Rectal smooth muscle tissue (tissue), 1 donor: ENCODE results near the gene PRRX2.
A peak's percentile ranks its signal among the peaks of the same experiment; 100 is the strongest.

Experiments used
- H3K27ac ChIP-seq: one replicate; pipeline ENCODE4 v1.7.0; 2013; ENCODE audit warnings: low read depth, low read length, inconsistent platforms
- H3K27me3 ChIP-seq: one replicate; pipeline ENCODE4 v1.7.0; 2013; ENCODE audit warnings: low read length; ENCODE audit not compliant: control insufficient read depth, insufficient read depth
- H3K36me3 ChIP-seq: one replicate; pipeline ENCODE4 v1.7.0; 2013; ENCODE audit warnings: low read length; ENCODE audit not compliant: control insufficient read depth, insufficient read depth
- H3K4me1 ChIP-seq: one replicate; pipeline ENCODE4 v1.7.0; 2013; ENCODE audit warnings: low read length; ENCODE audit not compliant: control insufficient read depth, insufficient read depth
- H3K4me3 ChIP-seq: one replicate; pipeline ENCODE4 v1.7.0; 2013; ENCODE audit warnings: low read length
- H3K9ac ChIP-seq: one replicate; pipeline ENCODE4 v1.7.0; 2013; ENCODE audit warnings: low read length

The PRRX2 gene

DNA sequence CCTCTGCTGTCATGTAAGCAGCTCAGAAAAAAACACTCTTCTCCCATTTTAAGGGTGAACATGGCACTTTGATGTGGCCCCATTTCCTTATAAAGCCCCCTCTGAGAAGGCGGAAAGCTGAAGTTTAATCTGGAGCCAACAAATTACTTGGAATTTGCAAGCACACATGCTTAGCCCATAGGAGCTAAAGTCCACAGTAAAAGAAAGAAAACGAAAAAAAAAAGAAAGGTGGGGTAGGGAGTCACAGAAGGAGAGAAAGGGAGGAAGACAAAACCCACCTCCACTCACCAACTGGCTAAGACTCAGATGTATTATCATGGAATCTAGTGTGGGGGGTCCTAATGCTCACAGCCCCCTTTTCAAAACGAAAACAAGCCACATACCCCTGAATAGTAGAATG, 30.4 kb downstream of the PRRX2 start:
- Histone ChIP-seq H3K9ac (no peak overlapping the region), H3K4me1 (no peaks in the 10 kb centered on the region), H3K4me3 (no peak overlapping the region), H3K36me3 (no peaks in the 10 kb centered on the region), H3K27me3 (peaks cover 4% of the 10 kb centered on the region), H3K27ac (no peak overlapping the region)

DNA sequence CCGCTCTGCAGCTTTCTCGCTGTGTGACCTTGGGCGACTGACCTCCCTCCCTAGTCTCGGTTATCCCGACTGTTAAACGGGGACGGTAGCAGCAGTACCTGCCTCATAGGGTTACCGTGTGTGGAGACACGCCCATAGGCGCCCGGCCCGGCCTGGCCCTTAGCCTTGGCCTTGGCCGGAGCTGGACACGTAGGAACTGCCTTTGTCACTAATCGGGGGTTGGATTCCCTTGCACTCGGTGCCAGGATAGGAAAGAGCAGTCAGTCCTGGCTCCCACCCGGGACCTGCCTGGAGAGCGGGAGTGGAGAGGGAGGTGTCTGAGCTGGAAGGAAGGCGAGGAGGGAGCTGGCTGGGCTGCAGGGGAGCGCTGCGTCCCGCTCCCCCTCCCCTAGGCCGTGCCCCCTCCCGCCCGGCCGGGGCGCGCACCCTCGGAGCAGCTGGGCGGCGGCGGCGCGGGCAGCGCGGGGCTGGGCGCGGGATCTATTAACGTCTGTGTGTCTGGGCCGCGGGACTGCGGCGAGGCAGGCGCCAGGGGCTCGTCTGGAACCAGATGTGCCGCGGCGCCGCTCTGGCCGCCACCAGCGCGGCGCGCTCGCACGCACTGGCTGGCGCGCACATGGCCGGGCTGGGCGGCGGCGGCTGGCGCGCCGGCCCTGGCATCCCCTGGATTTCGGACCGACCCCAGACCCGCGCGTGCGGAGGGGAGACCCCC, 31.7 kb downstream of the PRRX2 start:
- Histone ChIP-seq H3K36me3 (no peaks in the 10 kb centered on the region), H3K9ac (no peak overlapping the region), H3K27ac (no peak overlapping the region), H3K4me1 (no peaks in the 10 kb centered on the region), H3K4me3 (peak overlapping the region; percentile 44), H3K27me3 (peaks cover 4% of the 10 kb centered on the region)

DNA sequence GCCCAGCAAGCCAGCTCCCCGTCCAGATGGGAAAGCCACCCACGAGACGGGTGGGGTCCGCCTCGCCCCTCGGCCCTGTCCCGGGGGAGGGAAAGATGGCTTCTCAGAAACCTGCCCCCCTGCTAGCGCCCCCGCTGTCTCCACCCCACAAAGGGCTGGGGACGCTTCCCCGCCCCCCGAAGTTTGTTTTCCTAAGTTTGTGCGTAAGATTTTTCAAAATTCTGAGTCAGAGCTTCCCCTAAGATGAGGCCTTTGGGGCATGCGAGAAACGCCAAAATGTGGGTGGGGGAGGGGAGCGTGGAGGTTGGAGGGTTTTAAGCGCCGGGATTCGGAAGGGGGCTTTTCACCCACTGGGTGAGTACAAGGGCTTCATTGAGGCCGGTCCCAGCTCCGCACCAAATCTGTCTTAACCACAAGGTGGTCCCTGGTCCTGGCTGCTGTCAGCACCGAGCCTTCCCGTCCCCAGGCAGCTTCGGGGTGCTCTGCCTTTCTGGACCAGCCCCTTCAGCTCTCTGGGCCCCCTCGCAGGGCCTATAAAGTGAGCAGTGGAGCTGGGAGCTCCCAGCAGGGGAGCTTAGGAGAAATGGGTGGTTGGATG, 32.3 kb downstream of the PRRX2 start:
- peaks cover under 1% of the 10 kb centered on the region for H3K4me1 ChIP-seq
- H3K27me3 ChIP-seq: peaks cover 4% of the 10 kb centered on the region
- peak overlapping the region; percentile 44 for H3K4me3 ChIP-seq
- H3K36me3 ChIP-seq: no peaks in the 10 kb centered on the region
- peak overlapping the region; percentile 26 for H3K27ac ChIP-seq
- H3K9ac ChIP-seq: no peak overlapping the region

GRCh38 chr9:129698254-129698757, 32.9 kb downstream of the PRRX2 start:
- H3K4me3 ChIP-seq: no peak overlapping the region
- H3K9ac ChIP-seq: no peak overlapping the region
- no peaks in the 10 kb centered on the region for H3K36me3 ChIP-seq
- peaks cover 6% of the 10 kb centered on the region for H3K4me1 ChIP-seq
- H3K27me3 ChIP-seq: peaks cover 4% of the 10 kb centered on the region
- H3K27ac ChIP-seq: no peak overlapping the region

DNA sequence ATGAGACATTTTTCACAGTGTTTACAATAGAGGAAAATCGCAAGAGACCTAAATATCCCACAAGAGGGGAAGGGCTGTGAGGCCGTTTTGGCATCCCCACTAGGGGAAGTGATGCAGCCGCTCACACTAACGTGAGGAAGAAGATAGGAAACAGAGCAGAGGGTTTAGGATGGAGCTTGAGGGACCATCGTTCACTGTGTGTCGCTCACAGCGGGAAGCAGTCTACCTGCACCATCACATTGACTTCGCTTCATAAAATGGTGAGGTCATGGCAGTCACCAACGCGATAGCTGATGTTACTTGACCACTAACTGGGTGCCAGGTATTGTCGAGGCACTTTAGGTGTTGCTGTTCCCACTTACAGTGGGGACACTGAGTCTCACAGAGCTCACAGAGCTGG, 35.6 kb downstream of the PRRX2 start:
- peaks cover 7% of the 10 kb centered on the region for H3K4me1 ChIP-seq
- H3K27me3 ChIP-seq: no peaks in the 10 kb centered on the region
- H3K27ac ChIP-seq: no peak overlapping the region
- no peaks in the 10 kb centered on the region for H3K36me3 ChIP-seq
- H3K4me3 ChIP-seq: no peak overlapping the region
- H3K9ac ChIP-seq: no peak overlapping the region

DNA sequence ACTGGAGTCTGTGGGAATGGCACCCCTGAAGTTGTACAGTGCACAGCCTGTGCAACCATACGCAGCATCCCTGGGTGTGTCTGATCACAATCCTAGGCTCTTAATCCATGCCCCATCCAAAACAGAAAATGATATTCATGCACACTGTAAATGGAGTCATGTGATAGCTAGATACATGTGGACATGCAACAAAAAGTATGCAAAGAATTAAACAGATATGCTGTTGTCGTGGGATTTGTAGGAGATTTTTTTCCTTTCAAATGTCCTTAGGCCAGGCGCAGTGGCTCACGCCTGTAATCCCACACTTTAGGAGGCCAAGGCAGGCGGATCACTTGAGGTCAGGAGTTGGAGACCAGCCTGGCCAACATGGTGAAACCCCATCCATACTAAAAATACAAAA, 36.1 kb downstream of the PRRX2 start:
- H3K4me3 ChIP-seq: no peak overlapping the region
- H3K36me3 ChIP-seq: no peaks in the 10 kb centered on the region
- H3K27me3 ChIP-seq: no peaks in the 10 kb centered on the region
- no peak overlapping the region for H3K27ac ChIP-seq
- H3K9ac ChIP-seq: no peak overlapping the region
- H3K4me1 ChIP-seq: peaks cover 7% of the 10 kb centered on the region

DNA sequence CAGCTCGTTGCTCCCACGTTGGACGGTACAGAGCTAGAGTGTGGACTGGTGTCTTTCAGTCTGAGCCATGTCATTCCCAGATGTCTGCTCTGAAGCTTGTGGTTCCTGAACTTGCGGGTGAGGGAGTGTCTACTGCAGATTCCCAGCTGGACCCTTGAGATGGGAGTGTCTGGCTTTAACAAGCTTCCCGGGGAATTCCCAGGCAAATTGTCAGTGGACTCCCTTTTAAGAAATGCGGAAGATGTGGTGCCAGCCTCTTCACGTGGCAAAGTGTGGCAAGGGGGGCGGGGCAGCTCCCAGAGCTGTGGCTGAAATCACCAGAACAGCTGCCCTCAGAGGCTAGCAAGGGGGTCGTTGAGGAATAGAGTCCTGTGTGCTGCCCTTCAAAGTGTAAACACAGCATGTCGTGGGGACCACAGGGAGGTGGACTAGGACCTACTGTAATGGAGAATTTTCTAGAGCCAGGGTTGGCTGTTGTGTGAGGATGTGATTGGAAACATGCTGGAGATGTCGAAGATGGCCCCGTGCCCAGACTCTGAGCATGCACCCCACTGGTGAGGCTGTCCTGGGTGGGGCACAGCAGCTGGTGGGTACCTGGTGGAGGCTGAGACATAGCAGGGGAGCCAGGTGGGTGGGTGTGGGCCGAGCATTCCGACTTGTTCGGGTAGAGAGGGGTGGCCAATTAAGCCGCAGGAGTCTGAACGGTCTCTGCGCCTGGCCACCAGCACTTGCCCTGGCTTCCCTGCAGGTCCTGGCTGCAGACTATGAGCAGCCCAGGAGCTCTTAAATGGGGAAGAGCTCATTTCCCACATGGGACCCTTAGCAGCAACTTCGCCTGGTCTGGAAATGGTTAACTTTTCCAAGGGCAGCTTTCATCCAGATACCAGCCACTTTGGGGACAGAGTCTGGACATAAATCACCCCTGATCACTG, 37.4 kb downstream of the PRRX2 start:
- Histone ChIP-seq H3K9ac (no peak overlapping the region), H3K4me1 (peaks cover 7% of the 10 kb centered on the region), H3K36me3 (no peaks in the 10 kb centered on the region), H3K27me3 (no peaks in the 10 kb centered on the region), H3K27ac (no peak overlapping the region), H3K4me3 (peak overlapping the region; percentile 18)

DNA sequence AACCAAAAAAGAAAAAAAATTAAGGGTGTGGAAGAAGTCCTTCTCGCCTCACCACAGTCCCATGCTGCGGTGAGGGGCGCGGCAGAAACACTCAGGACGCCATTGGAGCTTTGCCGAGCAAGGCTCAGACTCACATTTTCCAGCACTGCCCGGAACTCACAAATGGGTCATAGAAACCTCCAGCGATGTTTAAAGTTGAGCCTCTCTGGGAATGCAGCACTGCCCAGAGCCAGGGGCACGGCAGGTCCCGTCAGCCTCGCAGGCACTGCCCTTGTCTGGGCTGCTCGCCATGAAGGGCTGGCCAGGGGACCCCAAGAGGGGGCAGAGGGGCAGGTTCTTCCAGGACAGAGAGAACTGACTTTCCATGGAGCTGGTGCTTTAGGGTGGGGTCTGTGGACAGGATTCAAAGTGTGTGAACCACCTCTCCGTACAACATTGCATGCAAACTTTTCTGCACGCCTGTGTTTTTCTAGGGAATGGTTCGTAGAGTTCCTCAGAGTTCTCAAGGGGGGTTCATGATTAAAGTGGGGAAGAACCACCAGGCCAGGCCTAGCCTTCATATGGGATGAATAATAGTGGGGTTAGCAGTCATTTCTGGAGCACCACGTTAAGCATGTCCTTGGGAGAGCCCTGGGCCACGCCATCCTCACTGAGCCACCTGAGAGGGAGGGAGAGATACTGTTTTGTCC, 38.4 kb downstream of the PRRX2 start:
- Histone ChIP-seq H3K27me3 (no peaks in the 10 kb centered on the region), H3K4me1 (peaks cover 7% of the 10 kb centered on the region), H3K27ac (peak overlapping the region; percentile 18), H3K36me3 (no peaks in the 10 kb centered on the region), H3K4me3 (peak overlapping the region; percentile 12), H3K9ac (no peak overlapping the region)

- Histone ChIP-seq H3K27ac (no peak overlapping the region), H3K4me1 (peaks cover 7% of the 10 kb centered on the region), H3K9ac (no peak overlapping the region), H3K4me3 (no peak overlapping the region), H3K36me3 (no peaks in the 10 kb centered on the region), H3K27me3 (no peaks in the 10 kb centered on the region)
Observed at GRCh38 chr9:129704807-129705206, 39.4 kb downstream of the PRRX2 start.

- Histone ChIP-seq H3K27ac (no peak overlapping the region), H3K4me3 (no peak overlapping the region)
Observed at GRCh38 chr9:129708793-129709192, 43.3 kb downstream of the PRRX2 start.

DNA sequence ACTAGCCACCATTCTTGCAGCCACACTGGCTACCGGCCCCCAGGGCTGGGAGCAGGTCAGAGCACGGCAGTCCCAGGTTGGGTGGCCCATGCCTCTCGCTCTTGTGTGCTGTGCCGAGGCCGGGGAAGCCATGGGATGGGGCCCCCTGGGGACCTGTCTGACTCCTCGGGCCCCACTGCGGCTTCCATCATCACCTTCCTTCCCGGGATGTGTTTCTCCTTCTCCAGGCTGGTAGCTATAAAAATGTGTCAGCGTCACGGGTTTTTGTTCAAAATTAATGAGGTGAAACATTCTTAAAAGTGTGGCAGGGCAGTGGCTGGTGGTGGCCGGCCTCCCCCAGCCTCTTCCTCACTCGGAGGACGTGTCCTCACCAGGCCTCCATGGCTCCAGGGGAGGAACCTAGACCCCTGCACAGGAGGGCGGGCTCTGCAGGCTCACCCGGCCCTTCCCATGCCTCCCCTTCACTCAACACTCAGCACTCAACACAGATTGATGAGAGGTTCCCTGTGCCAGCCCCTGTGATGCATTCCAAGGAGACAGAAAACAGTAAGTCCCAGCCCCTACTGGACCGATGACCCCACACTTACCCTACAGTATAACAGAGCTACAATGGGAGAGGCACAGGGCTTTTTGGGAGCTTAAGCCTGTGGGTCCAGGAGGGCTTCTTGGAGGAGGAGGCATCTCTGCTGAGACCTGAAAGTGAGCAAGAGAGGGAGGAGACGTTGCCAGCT, 44.2 kb downstream of the PRRX2 start:
- no peaks in the 10 kb centered on the region for H3K36me3 ChIP-seq
- no peak overlapping the region for H3K4me3 ChIP-seq
- no peaks in the 10 kb centered on the region for H3K4me1 ChIP-seq
- H3K27ac ChIP-seq: no peak overlapping the region
- H3K27me3 ChIP-seq: no peaks in the 10 kb centered on the region
- H3K9ac ChIP-seq: no peak overlapping the region

More at GRCh38 chr9:129708793-129709192, 43.3 kb downstream of the PRRX2 start:
- Histone ChIP-seq H3K9ac (no peak overlapping the region), H3K27me3 (no peaks in the 10 kb centered on the region), H3K36me3 (no peaks in the 10 kb centered on the region), H3K4me1 (no peaks in the 10 kb centered on the region)
